Common myeloid progenitor, CD34-positive (primary cell): ENCODE results near the gene FSTL5.

Experiments used
- CTCF ChIA-PET: fragments of 350-600 bp; sonication (Branson Sonifier 250); formaldehyde crosslinking; loops from one replicate; lab custom pipeline; 2021; ENCODE audit warnings: antibody characterized with exemption; lab: Charles Lee
- POLR2A ChIA-PET: fragments of 350-600 bp; sonication (Branson Sonifier 250); formaldehyde crosslinking; loops from one replicate; lab custom pipeline; 2021; ENCODE audit warnings: antibody characterized with exemption; lab: Charles Lee
- DNase-seq, 3 donors: peaks; one replicate each; pipeline versions ENCODE4 v3.0.0 to v3.0.0-alpha.2; 2013
- H3K27ac ChIP-seq, 2 experiments: 1 replicate in 1 of 2; 2 replicates in 1 of 2; pipeline ENCODE4 v1.7.0; 2013; ENCODE audit warnings: inconsistent platforms in 2 of 2, low read length in 2 of 2, mild to moderate bottlenecking in 2 of 2, low read depth in 1 of 2, moderate library complexity in 1 of 2; ENCODE audit not compliant: severe bottlenecking in 2 of 2, insufficient read depth in 1 of 2, poor library complexity in 1 of 2
- H3K27me3 ChIP-seq, 5 experiments: replicated peaks in 2 of 5; 1 replicate in 3 of 5; 2 replicates in 2 of 5; pipeline versions ENCODE4 v1.6.1 to v1.7.0; 2013; ENCODE audit warnings: low read length in 4 of 5, mild to moderate bottlenecking in 2 of 5, moderate library complexity in 2 of 5, inconsistent platforms in 1 of 5; ENCODE audit not compliant: insufficient read depth in 5 of 5, control insufficient read depth in 4 of 5
- H3K36me3 ChIP-seq, 4 experiments: 1 replicate in 2 of 4; 2 replicates in 2 of 4; pipeline versions ENCODE4 v1.6.1 to v1.7.0; 2013; ENCODE audit warnings: low read length in 3 of 4, control low read depth in 1 of 4, mild to moderate bottlenecking in 1 of 4; ENCODE audit not compliant: control insufficient read depth in 4 of 4, insufficient read depth in 4 of 4
- H3K4me1 ChIP-seq, 4 experiments: 1 replicate in 3 of 4; 2 replicates in 1 of 4; pipeline versions ENCODE4 v1.6.1 to v1.7.1; 2013; ENCODE audit warnings: low read length in 3 of 4, mild to moderate bottlenecking in 3 of 4, control low read depth in 1 of 4, inconsistent platforms in 1 of 4, moderate library complexity in 1 of 4; ENCODE audit not compliant: control insufficient read depth in 4 of 4, insufficient read depth in 4 of 4; ENCODE audit errors: control extremely low read depth in 1 of 4
- H3K4me3 ChIP-seq, 7 experiments: 1 replicate in 4 of 7; 2 replicates in 3 of 7; pipeline versions ENCODE4 v1.5.1 to v1.7.0; 2013; ENCODE audit warnings: mild to moderate bottlenecking in 7 of 7, low read length in 6 of 7, moderate library complexity in 6 of 7, inconsistent platforms in 2 of 7, low read depth in 2 of 7, control low read depth in 1 of 7; ENCODE audit not compliant: insufficient read depth in 4 of 7, control insufficient read depth in 1 of 7; ENCODE audit errors: extremely low read depth in 1 of 7
- H3K9me3 ChIP-seq, 5 experiments: 1 replicate in 4 of 5; 2 replicates in 1 of 5; pipeline versions ENCODE4 v1.6.1 to v1.7.1; 2013; ENCODE audit warnings: low read length in 4 of 5, mild to moderate bottlenecking in 2 of 5, inconsistent platforms in 1 of 5, low read depth in 1 of 5, moderate library complexity in 1 of 5; ENCODE audit not compliant: control insufficient read depth in 4 of 5, insufficient read depth in 2 of 5; ENCODE audit errors: control extremely low read depth in 1 of 5
- WGBS: methylation state at CpG from one replicate; pipeline ENCODE4 v1.1.5; 2013; ENCODE audit not compliant: insufficient coverage; 5-methylcytosine and 5-hydroxymethylcytosine counted together

FSTL5 gene

DNA sequence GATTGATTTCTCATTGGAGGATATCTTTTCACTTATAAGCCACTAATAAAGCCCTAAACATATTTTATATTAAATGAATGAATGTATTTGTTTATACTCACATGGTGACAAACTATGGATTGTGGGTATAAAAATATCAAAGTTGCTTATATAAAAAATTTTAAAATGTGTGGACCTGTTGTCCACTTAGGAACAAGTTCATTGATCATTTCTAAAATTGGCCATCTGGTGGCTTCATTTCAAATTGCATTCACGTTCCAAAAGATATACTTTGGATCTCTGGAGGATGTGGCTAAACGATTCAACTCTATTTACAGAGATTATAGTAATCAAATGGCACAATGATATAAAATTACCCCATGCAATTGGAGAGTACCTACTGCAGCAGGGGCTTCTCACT lies 32.5 kb downstream of the FSTL5 start:
- no CpG with 5 or more reads among the region's 2 CpGs for WGBS
- H3K27me3 ChIP-seq = no peaks in the 10 kb centered on the region
- ChIA-PET POLR2A (no interaction called here), CTCF (no interaction called here)
- no peak overlapping the region for H3K27ac ChIP-seq
- no peaks in the 10 kb centered on the region for H3K4me1 ChIP-seq
- H3K9me3 ChIP-seq = no peaks in the 10 kb centered on the region
- no peaks in the 10 kb centered on the region for H3K36me3 ChIP-seq
- no peak for DNase-seq
- no peak overlapping the region for H3K4me3 ChIP-seq

- Histone ChIP-seq H3K4me3 (no peak overlapping the region), H3K36me3 (no peaks in the 10 kb centered on the region), H3K4me1 (no peaks in the 10 kb centered on the region), H3K27me3 (no peaks in the 10 kb centered on the region), H3K9me3 (no peaks in the 10 kb centered on the region), H3K27ac (no peak overlapping the region)
- WGBS = 100% methylated on average over 1 of the region's 3 CpGs
- ChIA-PET POLR2A (no interaction called here), CTCF (no interaction called here)
- DNase-seq = no peak
These were observed 37.1 kb downstream of the FSTL5 start for GRCh38 chr4:162126729-162127128.

- CTCF ChIA-PET = no interaction called here
- H3K27me3 ChIP-seq = peaks cover 0 to 6% (median 0%) of the 10 kb centered on the region in 5 experiments
- H3K9me3 ChIP-seq = no peaks in the 10 kb centered on the region
- no peaks in the 10 kb centered on the region for H3K4me1 ChIP-seq
- 75% methylated on average over 1 of the region's 2 CpGs for WGBS
- DNase-seq = no peak
- POLR2A ChIA-PET = no interaction called here
- H3K36me3 ChIP-seq = no peaks in the 10 kb centered on the region
- no peak overlapping the region for H3K4me3 ChIP-seq
- H3K27ac ChIP-seq = no peak overlapping the region
These were observed 46.7 kb downstream of the FSTL5 start for GRCh38 chr4:162117051-162117450.

GRCh38 chr4:162116095-162116779 lies 47.6 kb downstream of the FSTL5 start:
- no peak overlapping the region for H3K27ac ChIP-seq
- DNase-seq = no peak
- peaks cover 0 to 6% (median 0%) of the 10 kb centered on the region in 5 experiments for H3K27me3 ChIP-seq
- ChIA-PET CTCF (interaction anchor here (0.7 kb wide), 1 partner anchor 13 kb away, joined by 3 read pairs; no protein-coding TSS in a partner anchor), POLR2A (no interaction called here)
- H3K4me3 ChIP-seq = no peak overlapping the region
- no peaks in the 10 kb centered on the region for H3K36me3 ChIP-seq
- H3K4me1 ChIP-seq = no peaks in the 10 kb centered on the region
- 64% methylated on average over 11 of the region's 13 CpGs for WGBS
- H3K9me3 ChIP-seq = no peaks in the 10 kb centered on the region

- no peak overlapping the region for H3K27ac ChIP-seq
- no peak overlapping the region for H3K4me3 ChIP-seq
- peaks cover 0 to 6% (median 0%) of the 10 kb centered on the region in 5 experiments for H3K27me3 ChIP-seq
- no peaks in the 10 kb centered on the region for H3K4me1 ChIP-seq
- no peaks in the 10 kb centered on the region for H3K36me3 ChIP-seq
- CTCF ChIA-PET = no interaction called here
- 100% methylated on average over 1 of the region's 3 CpGs for WGBS
- POLR2A ChIA-PET = no interaction called here
- DNase-seq = no peak
- no peaks in the 10 kb centered on the region for H3K9me3 ChIP-seq
These were observed 48.5 kb downstream of the FSTL5 start for GRCh38 chr4:162115333-162115732.

DNA sequence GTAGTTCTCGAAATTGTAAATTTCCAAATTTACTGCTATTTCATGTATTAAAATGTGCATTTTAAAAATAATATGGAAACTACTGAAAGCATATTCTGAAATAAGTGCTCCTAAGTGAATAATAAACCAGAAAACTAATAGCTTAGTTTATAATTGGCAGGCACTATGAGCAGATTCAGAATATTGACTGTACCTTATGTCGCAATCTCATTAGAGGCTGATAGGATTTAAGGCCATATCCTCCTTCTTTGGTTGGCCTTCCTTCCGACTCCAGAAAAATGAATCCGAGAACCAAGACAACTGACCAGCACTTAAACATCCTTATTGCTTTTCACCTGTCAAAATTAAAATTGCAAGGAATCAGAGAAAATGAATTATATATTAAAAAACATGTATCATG lies 52.7 kb downstream of the FSTL5 start:
- Histone ChIP-seq H3K4me3 (no peak overlapping the region), H3K27me3 (peaks cover 0 to under 1% (median 0%) of the 10 kb centered on the region in 5 experiments), H3K4me1 (no peaks in the 10 kb centered on the region), H3K27ac (no peak overlapping the region), H3K9me3 (no peaks in the 10 kb centered on the region), H3K36me3 (no peaks in the 10 kb centered on the region)
- CTCF ChIA-PET = no interaction called here
- no CpG with 5 or more reads among the region's 4 CpGs for WGBS
- POLR2A ChIA-PET = no interaction called here
- DNase-seq = no peak

DNA sequence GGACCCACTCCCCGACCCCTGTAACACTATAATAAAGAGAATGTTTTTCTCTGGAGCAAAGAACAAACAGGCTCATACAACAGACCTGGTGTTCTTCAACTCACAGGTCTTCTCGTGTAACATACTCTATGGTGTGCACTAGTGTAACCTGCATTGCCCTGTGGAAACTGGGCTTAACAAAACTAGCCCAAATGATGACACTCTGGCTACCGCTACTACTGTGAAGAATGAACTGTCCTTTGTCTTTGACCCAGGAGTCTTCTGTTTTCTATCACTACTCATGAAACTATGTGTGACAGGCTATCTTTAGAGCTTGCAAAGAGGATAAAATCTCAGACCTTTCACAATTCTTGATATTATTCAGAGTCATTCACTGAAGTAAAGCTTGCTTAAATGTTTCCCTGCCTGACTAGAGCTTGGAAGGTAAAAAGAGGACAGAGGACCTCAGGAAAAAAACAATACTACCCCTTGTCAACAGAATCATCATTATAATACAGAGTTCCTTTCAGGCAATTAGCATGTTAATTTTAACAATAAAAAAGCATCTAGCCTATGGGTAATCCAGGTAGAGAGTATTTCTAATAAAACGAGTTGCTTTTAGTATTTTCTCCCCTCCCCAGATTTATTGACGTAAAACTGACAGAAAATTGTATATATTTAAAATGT lies 59.2 kb downstream of the FSTL5 start:
- H3K4me1 ChIP-seq = no peaks in the 10 kb centered on the region
- no peaks in the 10 kb centered on the region for H3K27me3 ChIP-seq
- 100% methylated on average over 3 of the region's 5 CpGs for WGBS
- no peak for DNase-seq
- ChIA-PET POLR2A (no interaction called here), CTCF (no interaction called here)
- H3K4me3 ChIP-seq = no peak overlapping the region
- H3K9me3 ChIP-seq = no peaks in the 10 kb centered on the region
- H3K27ac ChIP-seq = no peak overlapping the region
- H3K36me3 ChIP-seq = no peaks in the 10 kb centered on the region
